Kidney capillary endothelial cell (primary cell): ENCODE measurements around the gene KCTD17.

Experiments
- DNase-seq: peaks from one replicate; pipeline ENCODE4 v3.0.0-alpha.2; 2018; ENCODE audit warnings: low spot score

Gene KCTD17

GRCh38 chr22:37043828-37044538, 7.6 kb upstream of the KCTD17 start:
- peak; percentile 29 for DNase-seq

- no peak for DNase-seq
Observed at GRCh38 chr22:37044634-37045625, 6.6 kb upstream of the KCTD17 start.

DNA sequence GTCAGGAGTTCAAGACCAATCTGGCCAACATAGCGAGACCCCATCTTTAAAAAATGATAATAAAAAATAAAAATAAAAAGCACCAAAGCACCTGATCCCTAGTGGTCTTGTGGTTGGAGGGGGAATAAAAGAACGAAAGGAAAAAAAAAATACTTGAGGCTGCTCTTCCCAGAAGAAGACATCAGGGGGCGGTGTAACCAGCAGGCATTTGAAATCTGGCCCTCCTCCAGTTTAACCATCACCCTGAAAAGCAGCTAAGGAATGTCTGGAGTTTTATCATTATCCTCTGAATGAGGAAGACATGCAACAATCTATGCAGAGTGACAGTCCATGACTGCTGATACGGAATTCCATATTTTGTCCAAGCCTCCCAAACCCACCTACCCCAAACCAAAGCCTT, 5.6 kb upstream of the KCTD17 start:
- DNase-seq, result peak; percentile 31

GRCh38 chr22:37046589-37046988, 5.0 kb upstream of the KCTD17 start:
- no peak for DNase-seq

- no peak for DNase-seq
Observed at GRCh38 chr22:37047006-37047405, 4.5 kb upstream of the KCTD17 start.

DNA sequence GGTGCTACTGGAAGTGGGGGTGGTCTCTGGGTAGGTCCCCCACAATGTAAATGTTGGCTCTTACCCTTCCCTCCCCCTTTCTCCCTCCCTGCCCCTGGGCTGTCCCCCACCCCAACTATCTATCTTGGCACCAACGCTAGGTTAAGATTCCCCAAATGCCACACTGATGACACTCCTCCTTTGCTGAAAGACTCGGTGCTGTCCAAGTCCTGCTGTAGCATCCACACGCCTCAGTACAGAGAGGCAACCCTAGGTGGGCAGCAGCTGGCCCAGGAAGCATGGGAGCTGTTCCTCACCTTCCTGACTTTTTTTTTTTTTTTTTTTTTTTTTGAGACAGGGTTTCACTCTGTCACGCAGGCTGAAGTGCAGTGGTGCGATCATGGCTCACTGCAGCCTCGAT, 3.4 kb upstream of the KCTD17 start:
- DNase-seq, result no peak

DNA sequence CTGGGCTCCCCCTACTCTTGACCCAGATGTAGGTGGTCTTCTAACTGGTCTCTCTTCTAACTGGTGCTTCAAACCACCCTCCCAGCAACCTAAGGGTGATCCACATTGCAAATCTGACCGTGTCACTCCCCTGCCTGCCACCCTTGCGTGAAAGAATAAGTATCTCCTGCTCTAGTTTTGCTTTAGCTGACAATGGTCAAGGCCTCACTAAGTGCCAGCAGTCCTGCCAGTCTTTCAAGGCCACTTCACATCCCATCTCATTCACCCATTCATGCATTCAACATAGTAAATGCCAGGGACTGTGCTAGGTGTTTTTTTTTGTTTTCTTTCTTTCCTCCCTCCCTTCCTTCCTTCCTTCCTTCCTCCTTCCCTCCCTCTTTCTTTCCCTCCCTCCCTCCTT, 2.3 kb upstream of the KCTD17 start:
- no peak for DNase-seq

DNA sequence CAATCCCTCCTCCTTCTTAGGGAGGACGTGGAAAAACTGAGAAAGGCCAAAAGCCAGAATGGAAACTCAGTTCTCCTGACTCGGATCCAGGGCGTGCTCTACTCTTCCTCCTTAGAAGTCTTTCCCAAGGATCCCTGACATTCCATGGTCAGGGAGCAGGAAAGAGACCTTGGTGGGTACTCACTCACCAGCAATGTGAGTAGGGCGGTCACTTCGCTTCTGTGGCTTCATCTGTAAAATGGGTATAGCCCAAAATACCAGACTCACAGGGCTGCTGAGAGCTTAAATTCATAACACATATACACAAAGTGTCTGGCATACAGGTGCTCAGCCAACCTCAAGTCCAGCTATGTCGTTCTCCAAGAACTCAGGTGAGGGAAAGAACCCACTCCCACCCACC, 629 bp upstream of the KCTD17 start:
- no peak for DNase-seq

- DNase-seq, result no peak
Observed at GRCh38 chr22:37052386-37053309, 1.1 kb downstream of the KCTD17 start.

- no peak for DNase-seq
Observed at GRCh38 chr22:37053310-37054055, 1.9 kb downstream of the KCTD17 start.

GRCh38 chr22:37054056-37054395, 2.5 kb downstream of the KCTD17 start:
- DNase-seq, result no peak

GRCh38 chr22:37054600-37055365, 3.2 kb downstream of the KCTD17 start:
- no peak for DNase-seq

DNA sequence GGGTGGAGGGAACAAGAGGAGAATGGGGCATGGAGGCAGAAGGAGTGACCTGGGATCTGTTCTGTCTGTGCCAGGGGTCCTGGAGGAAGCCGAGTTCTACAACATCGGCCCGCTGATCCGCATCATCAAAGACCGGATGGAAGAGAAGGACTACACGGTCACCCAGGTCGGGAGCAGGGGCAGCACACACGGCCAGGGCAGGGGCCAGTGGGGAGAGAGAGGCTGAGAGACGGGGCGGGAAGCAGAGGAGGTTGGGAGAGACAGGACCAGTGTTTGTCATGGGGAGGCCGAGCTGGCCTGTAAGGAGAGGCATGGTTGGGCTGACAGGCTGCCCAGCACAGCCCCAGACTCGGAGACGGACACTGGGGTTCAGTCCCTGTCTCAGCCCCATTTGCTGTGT, 4.7 kb downstream of the KCTD17 start:
- DNase-seq, result no peak

GRCh38 chr22:37057226-37057625, 5.7 kb downstream of the KCTD17 start:
- DNase-seq, result no peak

DNA sequence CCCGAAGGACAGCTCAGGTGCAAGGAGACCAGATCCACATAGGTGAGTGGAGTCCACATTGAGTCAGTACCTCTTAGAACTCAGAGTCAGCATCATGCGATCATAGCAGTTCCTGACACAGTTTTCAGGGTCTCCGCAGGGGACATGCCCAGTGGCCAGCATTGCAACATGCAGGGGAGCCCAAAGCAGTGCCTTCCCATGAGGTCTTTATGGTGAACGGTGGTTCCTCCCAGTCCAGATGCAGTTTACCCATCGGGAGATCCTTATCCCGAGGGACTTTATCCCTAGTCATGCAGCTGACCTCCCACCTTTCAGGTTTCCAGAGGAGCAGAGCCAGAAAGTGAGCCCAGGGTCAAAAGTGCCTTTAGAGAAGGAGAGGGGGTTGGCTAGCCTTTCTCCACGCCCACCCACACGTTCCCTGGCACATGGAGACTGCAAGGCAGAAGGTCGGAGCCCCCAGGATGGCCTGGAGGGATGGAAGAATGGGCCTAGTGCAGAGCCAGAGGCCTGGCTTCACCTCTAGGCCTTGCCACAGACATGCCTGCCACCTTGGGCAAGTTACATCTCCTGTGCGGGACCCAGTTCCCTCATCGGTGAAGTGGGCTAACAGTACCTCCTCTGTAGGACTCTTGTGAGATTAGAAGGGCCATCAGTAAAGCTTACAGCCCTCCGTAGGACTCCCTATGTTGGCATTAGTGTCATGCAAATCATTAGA, 6.4 kb downstream of the KCTD17 start:
- no peak for DNase-seq

DNA sequence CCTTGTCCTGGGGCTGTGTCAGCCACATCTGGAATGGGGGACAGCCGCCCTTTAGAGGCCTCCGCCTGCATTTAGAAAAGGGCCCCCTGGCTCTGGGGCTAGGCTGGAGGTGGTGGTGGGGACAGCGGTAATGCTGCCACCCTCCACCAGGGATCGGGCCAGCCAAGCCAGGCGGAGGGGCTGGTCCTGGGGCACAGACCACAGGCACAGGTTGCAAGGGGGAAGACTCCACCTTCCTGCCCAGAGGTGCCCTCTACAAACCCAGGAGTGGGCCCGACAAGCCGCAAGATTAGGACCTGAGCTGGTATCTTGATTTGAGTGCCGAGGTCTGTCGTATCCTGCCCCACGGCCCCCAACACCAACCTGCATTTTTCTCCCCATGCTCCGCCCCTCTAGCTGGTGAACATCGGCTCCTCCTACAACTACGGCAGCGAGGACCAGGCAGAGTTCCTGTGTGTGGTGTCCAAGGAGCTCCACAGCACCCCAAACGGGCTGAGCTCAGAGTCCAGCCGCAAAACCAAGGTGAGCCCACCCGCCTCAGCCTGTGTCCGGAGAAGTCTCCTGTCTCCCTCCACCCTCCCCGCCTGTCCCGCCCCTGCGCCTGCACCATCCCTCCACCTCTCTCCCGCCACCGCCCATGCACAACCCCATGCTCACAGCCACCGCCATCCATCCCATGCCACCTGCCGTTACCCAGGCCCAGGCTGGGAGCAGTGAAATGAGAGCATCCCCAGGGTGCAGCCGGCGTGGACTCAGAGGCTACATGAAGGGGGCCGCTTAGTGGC, 7.6 kb downstream of the KCTD17 start:
- no peak for DNase-seq

DNA sequence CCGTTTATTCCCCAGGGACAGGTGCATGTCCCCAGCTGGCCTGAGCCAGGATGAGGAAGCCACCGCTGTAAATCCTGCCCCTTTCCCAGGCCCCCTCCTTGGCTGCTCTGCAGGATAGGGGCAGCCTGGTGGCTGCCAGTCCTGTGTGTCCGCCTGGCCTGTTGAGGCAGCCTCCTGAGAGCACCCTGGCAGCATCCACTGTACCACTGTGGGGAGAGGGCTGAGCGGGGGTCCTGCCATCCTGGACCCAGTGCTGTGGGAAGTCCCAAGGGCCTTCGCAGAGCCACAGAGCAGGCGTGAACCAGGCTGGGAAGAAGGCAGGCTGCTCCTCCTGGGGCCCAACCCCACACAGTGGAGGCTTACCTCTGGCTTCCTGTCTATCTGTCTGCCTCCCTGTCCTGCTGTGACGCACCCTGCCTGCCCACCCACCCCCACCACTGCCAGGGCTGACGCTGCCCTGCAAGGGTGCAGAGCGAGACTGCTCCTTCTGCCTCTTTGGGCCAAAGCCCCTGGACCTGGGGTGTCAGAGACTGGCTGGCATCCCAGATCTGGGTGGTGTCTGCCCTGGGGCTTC, 8.4 kb downstream of the KCTD17 start:
- DNase-seq, result no peak

GRCh38 chr22:37060801-37061610, 9.5 kb downstream of the KCTD17 start:
- DNase-seq, result no peak
